B cell (primary cell): ENCODE measurements around the gene HCN4. TPM values are rescaled to one million over a fixed set of nuclear protein-coding genes. Genes with fewer than 3 reads are reported as not detected.
"Not testable (repeated sequence)": the region's sequence is repeated elsewhere in the genome, so short reads cannot be mapped to it uniquely, and the experiment has no call there.

Experiments used
- ATAC-seq: fragments of 200-7000 bp; cut with Tn5 transposase; one replicate; pipeline ENCODE4 v1.10.0; 2021; ENCODE audit warnings: low read depth, mild to moderate bottlenecking, moderate number of reproducible peaks, moderate library complexity
- CTCF ChIA-PET: fragments of 350-600 bp; sonication (Branson Sonifier 250); formaldehyde crosslinking; loops from one replicate; lab custom pipeline; 2021; ENCODE audit warnings: antibody characterized with exemption, inconsistent platforms; lab: Charles Lee
- POLR2A ChIA-PET: fragments of 350-600 bp; sonication (Branson Sonifier 250); formaldehyde crosslinking; loops from one replicate; lab custom pipeline; 2021; ENCODE audit warnings: antibody characterized with exemption; lab: Charles Lee
- DNase-seq: peaks from one replicate; pipeline ENCODE4 v3.0.0; 2013
- H2AFZ ChIP-seq: 2 replicates; pipeline ENCODE4 v1.6.1; 2012; ENCODE audit warnings: mild to moderate bottlenecking, low read depth, low read length; ENCODE audit not compliant: insufficient read depth, poor library complexity, severe bottlenecking
- H3K27ac ChIP-seq, 2 donors: 1 replicate in 1 of 2; 2 replicates in 1 of 2; pipeline ENCODE4 v1.5.1; 2012 to 2013; ENCODE audit warnings: low read length in 2 of 2, mild to moderate bottlenecking in 2 of 2, moderate library complexity in 1 of 2
- H3K27me3 ChIP-seq, 4 experiments: fragments of 200-600 bp in 1 of 4; sonication (generic) in 1 of 4; replicated peaks in 1 of 4; 1 replicate in 2 of 4; 2 replicates in 2 of 4; pipeline versions ENCODE4 v1.6.1 to v1.7.0; 2013 to 2016; ENCODE audit warnings: low read length in 3 of 4, mild to moderate bottlenecking in 2 of 4, mixed read lengths in 1 of 4, moderate library complexity in 1 of 4; ENCODE audit not compliant: insufficient read depth in 4 of 4, control insufficient read depth in 3 of 4; ENCODE audit errors: control extremely low read depth in 1 of 4
- H3K36me3 ChIP-seq, 2 experiments: replicated peaks in 1 of 2; 1 replicate in 1 of 2; 2 replicates in 1 of 2; pipeline versions ENCODE4 v1.6.1 to v1.7.1; 2013; ENCODE audit warnings: low read length in 1 of 2; ENCODE audit not compliant: insufficient read depth in 2 of 2, control insufficient read depth in 1 of 2; ENCODE audit errors: control extremely low read depth in 1 of 2, extremely low read depth in 1 of 2
- H3K4me1 ChIP-seq, 2 donors: fragments of 200-600 bp in 1 of 2; sonication (generic) in 1 of 2; 1 replicate in 1 of 2; 2 replicates in 1 of 2; pipeline versions ENCODE4 v1.5.1 to v1.6.1; 2013 to 2017; ENCODE audit warnings: low read length in 2 of 2; ENCODE audit not compliant: control insufficient read depth in 2 of 2, insufficient read depth in 2 of 2
- H3K4me2 ChIP-seq: replicated peaks from 2 replicates; pipeline ENCODE3; 2012; ENCODE audit warnings: mild to moderate bottlenecking, low read depth, low read length; ENCODE audit not compliant: poor library complexity, severe bottlenecking
- H3K4me3 ChIP-seq, 5 experiments: fragments of 200-600 bp in 1 of 5; sonication (generic) in 1 of 5; 1 replicate in 3 of 5; 2 replicates in 2 of 5; pipeline versions ENCODE4 v1.5.1 to v1.7.0; 2011 to 2016; ENCODE audit warnings: low read length in 4 of 5, mild to moderate bottlenecking in 4 of 5, low read depth in 2 of 5, control low read depth in 1 of 5, moderate library complexity in 1 of 5; ENCODE audit not compliant: insufficient read depth in 1 of 5; ENCODE audit errors: control extremely low read depth in 1 of 5, extremely low read depth in 1 of 5
- H3K79me2 ChIP-seq: fragments of 200-600 bp; sonication (generic); one replicate; pipeline ENCODE4 v1.6.0; 2016; ENCODE audit warnings: low read length; ENCODE audit not compliant: control insufficient read depth, insufficient read depth
- H3K9ac ChIP-seq: fragments of 200-600 bp; sonication (generic); 2 replicates; pipeline ENCODE4 v1.6.1; 2017; ENCODE audit warnings: mild to moderate bottlenecking, low read length, moderate library complexity
- H3K9me3 ChIP-seq, 3 donors: one replicate each; pipeline versions ENCODE4 v1.6.1 to v1.7.1; 2013; ENCODE audit warnings: low read length in 2 of 3; ENCODE audit not compliant: control insufficient read depth in 2 of 3, insufficient read depth in 1 of 3; ENCODE audit errors: control extremely low read depth in 1 of 3
- H4K20me1 ChIP-seq: 2 replicates; pipeline ENCODE4 v1.6.0; 2012; ENCODE audit warnings: mild to moderate bottlenecking, low read length; ENCODE audit not compliant: insufficient read depth, control insufficient read depth, poor library complexity, severe bottlenecking
- H3K27ac Mint-ChIP-seq: one replicate; pipeline ENCODE4 v1.8.0; 2021; ENCODE audit warnings: mixed read lengths
- H3K27me3 Mint-ChIP-seq: one replicate; pipeline ENCODE4 v1.8.0; 2021; ENCODE audit warnings: mixed read lengths
- H3K4me1 Mint-ChIP-seq: one replicate; pipeline ENCODE4 v1.8.0; 2021; ENCODE audit warnings: mixed read lengths
- H3K4me3 Mint-ChIP-seq: one replicate; pipeline ENCODE4 v1.8.0; 2021; ENCODE audit warnings: mixed read lengths
- H3K9me3 Mint-ChIP-seq: one replicate; pipeline ENCODE4 v1.8.0; 2022; ENCODE audit warnings: mixed read lengths; ENCODE audit not compliant: insufficient read depth
- EZH2 ChIP-seq: IDR thresholded peaks from 2 replicates; pipeline ENCODE4 v1.6.1; 2012; ENCODE audit warnings: borderline replicate concordance, low read depth, mild to moderate bottlenecking, moderate library complexity, low read length; ENCODE audit not compliant: insufficient read depth, poor library complexity, severe bottlenecking
- WGBS: methylation state at CpG from one replicate; pipeline ENCODE4 v1.1.5; 2013; ENCODE audit warnings: missing lambda C conversion rate; ENCODE audit not compliant: insufficient coverage; 5-methylcytosine and 5-hydroxymethylcytosine counted together
- intact Hi-C: fragments of 100-400 bp; cut with micrococcal nuclease; formaldehyde crosslinking; loops from one replicate; pipeline ENCODE4 v1.10.0; 2022
- polyA plus RNA-seq: library from polyadenylated mRNA; depleted of rRNA; stranded (reverse); fragments of >200 nt; gene quantifications from 2 replicates; pipeline ENCODE4 v1.2.3, GENCODE V29; 2012
- total RNA-seq, 2 donors: library from RNA; stranded (reverse); fragments of 120-200 nt in 1 of 2; gene quantifications; 1 replicate in 1 of 2; 2 replicates in 1 of 2; pipeline versions ENCODE4 v1.2.3 to v1.2.4, GENCODE V29; 2013 to 2022
- TF ChIP-seq, protein P1 (sequence below): fragments of 200-600 bp; IDR thresholded peaks from one replicate; pipeline ENCODE4 v1.8.0; 2022; ENCODE audit warnings: antibody characterized with exemption, mild to moderate bottlenecking

HCN4 gene
- total and polyA plus RNA-seq, 2 donors (not counting 1 experiment from before 2014, with no cell fraction given) = not detected

DNA sequence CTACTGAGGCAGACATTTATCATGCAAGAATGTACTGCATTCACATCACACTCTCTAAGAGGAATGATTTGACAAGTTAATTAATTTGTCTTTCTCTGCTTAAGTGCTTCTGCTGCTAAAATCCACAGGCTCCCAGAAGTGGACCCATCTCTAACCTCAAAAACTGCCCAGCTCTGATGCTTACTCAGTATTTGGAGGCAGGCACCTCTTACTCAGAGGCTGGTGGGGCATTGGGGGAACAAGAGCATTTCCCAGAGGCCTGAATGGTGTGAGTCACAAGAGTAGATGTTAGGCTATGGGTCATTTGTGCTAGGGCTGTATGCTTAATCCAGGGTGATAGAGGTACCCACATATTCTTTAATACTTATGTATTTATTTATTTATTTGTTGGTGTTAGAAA lies 34.4 kb upstream of the HCN4 start:
- no peak for DNase-seq
- H3K9me3 ChIP-seq = no peaks in the 10 kb centered on the region
- no peak overlapping the region for H3K4me3 ChIP-seq
- no peaks in the 10 kb centered on the region for H3K27me3 ChIP-seq
- H3K4me1 ChIP-seq = no peaks in the 10 kb centered on the region
- ATAC-seq = no peak
- no peak overlapping the region for H2AFZ ChIP-seq
- H3K4me2 ChIP-seq = no peak overlapping the region
- Mint-ChIP-seq H3K27ac (no peak overlapping the region), H3K9me3 (no peaks in the 10 kb centered on the region), H3K27me3 (peaks cover 18% of the 10 kb centered on the region), H3K4me3 (no peak overlapping the region), H3K4me1 (no peaks in the 10 kb centered on the region)
- ChIA-PET CTCF (no interaction called here), POLR2A (no interaction called here)
- no peaks in the 10 kb centered on the region for H4K20me1 ChIP-seq
- TF ChIP-seq, protein P1, sequence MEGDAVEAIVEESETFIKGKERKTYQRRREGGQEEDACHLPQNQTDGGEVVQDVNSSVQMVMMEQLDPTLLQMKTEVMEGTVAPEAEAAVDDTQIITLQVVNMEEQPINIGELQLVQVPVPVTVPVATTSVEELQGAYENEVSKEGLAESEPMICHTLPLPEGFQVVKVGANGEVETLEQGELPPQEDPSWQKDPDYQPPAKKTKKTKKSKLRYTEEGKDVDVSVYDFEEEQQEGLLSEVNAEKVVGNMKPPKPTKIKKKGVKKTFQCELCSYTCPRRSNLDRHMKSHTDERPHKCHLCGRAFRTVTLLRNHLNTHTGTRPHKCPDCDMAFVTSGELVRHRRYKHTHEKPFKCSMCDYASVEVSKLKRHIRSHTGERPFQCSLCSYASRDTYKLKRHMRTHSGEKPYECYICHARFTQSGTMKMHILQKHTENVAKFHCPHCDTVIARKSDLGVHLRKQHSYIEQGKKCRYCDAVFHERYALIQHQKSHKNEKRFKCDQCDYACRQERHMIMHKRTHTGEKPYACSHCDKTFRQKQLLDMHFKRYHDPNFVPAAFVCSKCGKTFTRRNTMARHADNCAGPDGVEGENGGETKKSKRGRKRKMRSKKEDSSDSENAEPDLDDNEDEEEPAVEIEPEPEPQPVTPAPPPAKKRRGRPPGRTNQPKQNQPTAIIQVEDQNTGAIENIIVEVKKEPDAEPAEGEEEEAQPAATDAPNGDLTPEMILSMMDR = no peak
- TF ChIP-seq EZH2 = no peak
- no peaks in the 10 kb centered on the region for H3K36me3 ChIP-seq
- no peaks in the 10 kb centered on the region for H3K79me2 ChIP-seq
- no peak overlapping the region for H3K27ac ChIP-seq
- intact Hi-C loops = no loop called here
- no peak overlapping the region for H3K9ac ChIP-seq

DNA sequence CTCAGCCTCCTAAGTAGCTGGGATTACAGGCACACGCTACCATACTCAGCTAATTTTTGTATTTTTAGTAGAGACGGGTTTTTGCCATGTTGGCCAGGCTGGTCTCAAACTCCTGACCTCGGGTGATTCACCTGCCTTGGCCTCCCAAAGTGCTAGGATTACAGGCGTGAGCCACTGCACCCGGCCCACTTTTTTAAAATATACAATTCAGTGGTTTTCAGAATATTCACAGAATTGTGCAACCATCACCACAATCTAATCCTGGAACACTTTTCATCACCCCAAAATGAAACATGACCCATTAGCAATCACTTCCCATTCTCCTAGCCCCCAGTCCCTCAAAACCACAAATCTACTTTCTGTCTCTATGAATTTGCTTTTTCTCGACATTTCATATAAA lies 31.5 kb upstream of the HCN4 start:
- H3K4me1 Mint-ChIP-seq, ATAC-seq, H3K9ac ChIP-seq, H3K27me3 ChIP-seq, H3K9me3 ChIP-seq, H3K4me3 Mint-ChIP-seq, H2AFZ ChIP-seq, intact Hi-C loops, H3K9me3 Mint-ChIP-seq, H3K4me1 ChIP-seq, H3K27ac ChIP-seq, H4K20me1 ChIP-seq, H3K36me3 ChIP-seq, H3K79me2 ChIP-seq, POLR2A ChIA-PET, H3K27ac Mint-ChIP-seq, H3K4me3 ChIP-seq, H3K4me2 ChIP-seq, DNase-seq, CTCF ChIA-PET: not testable (repeated sequence)
- WGBS = 71% methylated on average over 5 of the region's 6 CpGs
- H3K27me3 Mint-ChIP-seq = peaks cover 12% of the 10 kb centered on the region
